Panc1 (cell line): ENCODE measurements around the gene TEDC1. TPM values are rescaled to one million over a fixed set of nuclear protein-coding genes. Genes with fewer than 3 reads are reported as not detected.

ENCODE experiments used
- ATAC-seq: fragments of 200-7000 bp; cut with Tn5 transposase; 2 replicates; pipeline ENCODE4 v1.9.1; 2020; ENCODE audit warnings: mild to moderate bottlenecking, moderate library complexity
- BruUV-seq: library from RNA; stranded (reverse); fragments of 400-500 nt; replicated peaks from 2 replicates; lab custom pipeline; 2021; lab: Mats Ljungman, UMichigan
- CTCF ChIA-PET: fragments of 300-600 bp; sonication (Branson Sonifier 250); formaldehyde crosslinking; loops from one replicate; lab custom pipeline; 2022; ENCODE audit warnings: antibody characterized with exemption; lab: Charles Lee
- POLR2A ChIA-PET: fragments of 300-600 bp; sonication (Branson Sonifier 250); formaldehyde crosslinking; loops from one replicate; lab custom pipeline; 2022; ENCODE audit warnings: antibody characterized with exemption; lab: Charles Lee
- DNase-seq: peaks from one replicate; pipeline ENCODE4 v3.0.0-alpha.2; 2010; ENCODE audit warnings: low read depth, low spot score
- H3K27ac ChIP-seq: 2 replicates; pipeline ENCODE4 v1.5.1; 2011; ENCODE audit warnings: mild to moderate bottlenecking, low read length, inconsistent platforms
- H3K27me3 ChIP-seq: fragments of 200-500 bp; sonication (Bioruptor generic); 2 replicates; pipeline ENCODE4 v1.6.0; 2014; ENCODE audit warnings: low read length, inconsistent platforms; ENCODE audit not compliant: control insufficient read depth, insufficient read depth
- H3K36me3 ChIP-seq: fragments of 200-500 bp; sonication (Bioruptor generic); 2 replicates; pipeline ENCODE4 v1.5.1; 2014; ENCODE audit warnings: inconsistent platforms, mild to moderate bottlenecking, low read length, moderate library complexity; ENCODE audit not compliant: control insufficient read depth, insufficient read depth
- H3K4me1 ChIP-seq: 2 replicates; pipeline ENCODE4 v1.5.1; 2011; ENCODE audit warnings: inconsistent platforms, mild to moderate bottlenecking, low read length, moderate library complexity; ENCODE audit not compliant: control insufficient read depth, insufficient read depth
- H3K4me3 ChIP-seq, 2 experiments: 2 replicates each; pipeline ENCODE4 v1.5.1; 2011 to 2012; ENCODE audit warnings: low read depth in 2 of 2, low read length in 2 of 2, mild to moderate bottlenecking in 2 of 2, inconsistent platforms in 1 of 2, moderate library complexity in 1 of 2
- H3K9me3 ChIP-seq: fragments of 200-500 bp; sonication (Bioruptor generic); 2 replicates; pipeline ENCODE4 v1.5.1; 2014; ENCODE audit warnings: low read depth, mild to moderate bottlenecking, inconsistent platforms, low read length, moderate library complexity; ENCODE audit not compliant: control insufficient read depth, insufficient read depth
- CTCF ChIP-seq: fragments of 450-650 bp; IDR thresholded peaks from 2 replicates; pipeline ENCODE4 v1.5.1; 2017; ENCODE audit warnings: mild to moderate bottlenecking
- POLR2AphosphoS5 ChIP-seq: IDR thresholded peaks from 2 replicates; pipeline ENCODE4 v1.6.1; 2012; ENCODE audit warnings: mild to moderate bottlenecking, low read depth, low read length, moderate library complexity
- REST ChIP-seq, 2 experiments: IDR thresholded peaks; 2 replicates each; pipeline ENCODE4 v1.6.1; 2011 to 2012; ENCODE audit warnings: low read depth in 2 of 2, control low read depth in 1 of 2, low read length in 1 of 2, mild to moderate bottlenecking in 1 of 2, moderate library complexity in 1 of 2; ENCODE audit not compliant: insufficient read depth in 1 of 2
- SIN3A ChIP-seq: IDR thresholded peaks from 2 replicates; pipeline ENCODE4 v1.6.1; 2012; ENCODE audit warnings: low read depth, mild to moderate bottlenecking, low read length, moderate library complexity, borderline replicate concordance; ENCODE audit not compliant: insufficient read depth
- TCF7L2 ChIP-seq: IDR thresholded peaks from 2 replicates; pipeline ENCODE4 v1.6.1; 2011; ENCODE audit warnings: mild to moderate bottlenecking, low read depth, low read length, inconsistent platforms
- in situ Hi-C: cut with HindIII; loops from 2 replicates; pipeline ENCODE4 v1.10.0; 2016; ENCODE audit warnings: low sequenced_read_pairs, low pct_unique_long_range_greater_than_20kb
- intact Hi-C: fragments of 100-400 bp; cut with micrococcal nuclease; formaldehyde crosslinking; loops from one replicate; pipeline ENCODE4 v1.10.0; 2022; ENCODE audit not compliant: unreplicated experiment
- total RNA-seq: library from RNA; stranded (reverse); gene quantifications from one replicate; pipeline ENCODE4 v1.2.1, GENCODE V29; 2021; ENCODE audit not compliant: unreplicated experiment

TEDC1 gene
- total RNA-seq, 1 experiment from 2014 or later, result 47.8 TPM

GRCh38 chr14:105533811-105534498, 42.9 kb downstream of the TEDC1 start:
- intact Hi-C loops, result no loop called here
- CTCF ChIA-PET, result no interaction called here

GRCh38 chr14:105534586-105534985, 43.5 kb downstream of the TEDC1 start:
- Histone ChIP-seq H3K4me1 (no peaks in the 10 kb centered on the region), H3K27me3 (no peaks in the 10 kb centered on the region), H3K36me3 (no peaks in the 10 kb centered on the region), H3K9me3 (no peaks in the 10 kb centered on the region), H3K27ac (no peak overlapping the region), H3K4me3 (no peak overlapping the region)
- TF ChIP-seq TCF7L2 (no peak), CTCF (no peak), REST (IDR thresholded peaks at IDR 0.05; ENCODE audit: insufficient read depth in 1 of 2, low read depth in 2 of 2, low read length in 1 of 2) (no peak), POLR2AphosphoS5 (no peak), SIN3A (no peak)
- BruUV-seq, result no TSS peak
- POLR2A ChIA-PET, result no interaction called here
- CTCF ChIA-PET, result no interaction called here
- ATAC-seq, result no peak
- DNase-seq, result no peak
- in situ Hi-C loops (no loop called here), intact Hi-C loops (no loop called here)

More at GRCh38 chr14:105533811-105534498, 42.9 kb downstream of the TEDC1 start:
- no peak overlapping the region for H3K4me3 ChIP-seq
- POLR2A ChIA-PET, result no interaction called here
- no peaks in the 10 kb centered on the region for H3K9me3 ChIP-seq
- H3K27me3 ChIP-seq, result no peaks in the 10 kb centered on the region
- ATAC-seq (no peak), DNase-seq (no peak)
- no peak overlapping the region for H3K27ac ChIP-seq
- H3K4me1 ChIP-seq, result no peaks in the 10 kb centered on the region
- TF ChIP-seq TCF7L2 (no peak), REST (IDR thresholded peaks at IDR 0.05; ENCODE audit: insufficient read depth in 1 of 2, low read depth in 2 of 2, low read length in 1 of 2) (no peak), SIN3A (no peak)
- in situ Hi-C loops, result no loop called here
- no peaks in the 10 kb centered on the region for H3K36me3 ChIP-seq
- BruUV-seq, result no TSS peak
